Head of caudate nucleus (tissue), 42 donors: ENCODE measurements around the gene KXD1.
"Not testable (repeated sequence)": the region's sequence is repeated elsewhere in the genome, so short reads cannot be mapped to it uniquely, and the experiment has no call there.

Experiments used
- DNase-seq, 42 donors: peaks; one replicate each; pipeline versions ENCODE4 v3.0.0 to v3.0.0-alpha.2; 2020 to 2021; ENCODE audit warnings: mixed read lengths in 7 of 42
- intact Hi-C: fragments of 100-400 bp; cut with DNase I; formaldehyde crosslinking; loops from one replicate; pipeline ENCODE4 v1.15.0; 2022

Gene KXD1

DNA sequence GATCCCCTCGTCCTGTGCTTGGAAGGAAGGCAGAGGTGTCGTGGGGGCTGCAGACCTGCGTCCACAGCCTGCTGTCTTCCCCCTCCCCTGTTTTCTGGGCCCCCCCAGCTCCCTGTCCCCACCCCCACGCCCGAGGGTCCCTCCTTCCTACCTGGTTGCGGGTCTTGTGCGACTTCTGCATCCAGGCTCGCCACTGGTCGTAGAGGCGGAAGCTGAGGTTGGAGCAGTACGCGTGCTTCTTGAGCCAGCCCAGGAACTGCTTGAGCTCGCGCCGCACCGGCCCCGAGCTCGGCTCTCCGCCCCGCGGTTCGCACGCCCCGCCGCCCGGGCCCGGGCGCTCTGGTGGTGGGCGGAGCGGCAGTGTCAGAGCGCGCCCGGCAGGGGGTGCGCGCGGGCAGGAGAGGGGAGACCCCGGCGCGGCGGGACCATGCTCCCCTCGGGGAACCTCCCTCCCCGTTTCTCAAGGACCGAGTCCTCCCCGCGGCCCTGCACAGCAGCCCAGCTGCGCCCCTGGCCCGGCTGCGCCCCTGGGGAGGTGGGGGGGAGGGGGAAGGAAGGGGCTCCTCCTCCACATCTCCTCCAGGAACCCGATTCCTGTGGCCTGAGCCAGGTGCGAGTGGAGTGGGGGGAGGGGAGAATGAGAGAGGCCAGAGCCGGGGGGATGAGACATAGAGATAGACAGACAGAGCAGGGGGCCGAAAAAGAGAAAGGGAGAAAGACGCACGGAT lies 36.6 kb downstream of the KXD1 start:
- intact Hi-C loops = no loop called here
- peak in 39 of 42 donors; percentile 42 to 82 (median 67) for DNase-seq

DNA sequence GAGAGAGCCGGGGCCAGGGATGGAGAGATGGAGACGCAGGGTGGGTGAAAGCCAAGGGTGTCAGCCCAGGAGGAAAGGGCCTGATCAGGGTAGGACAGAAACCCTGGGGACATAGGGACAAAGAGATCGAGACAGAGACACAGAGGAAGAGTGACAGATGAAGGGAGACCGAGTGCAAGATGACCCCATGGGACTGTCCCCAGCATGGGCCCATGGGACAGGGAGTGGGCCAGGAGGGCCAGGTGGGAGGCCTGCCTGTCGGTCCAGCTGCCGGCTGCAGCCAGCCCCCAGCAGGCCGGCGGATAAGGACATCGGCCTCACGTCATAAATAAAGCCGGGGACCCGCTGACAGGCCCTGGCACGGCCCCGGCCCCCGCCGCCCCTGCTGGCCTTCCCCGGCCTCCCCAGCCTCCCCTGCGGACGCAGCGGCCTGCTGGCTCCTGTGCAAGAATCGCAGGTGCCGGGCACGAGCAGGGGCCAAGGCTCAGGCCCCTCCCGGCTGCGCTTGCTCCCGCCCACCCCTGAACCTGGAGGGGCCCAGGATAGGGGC lies 37.2 kb downstream of the KXD1 start:
- intact Hi-C loops = no loop called here
- no peak for DNase-seq

DNA sequence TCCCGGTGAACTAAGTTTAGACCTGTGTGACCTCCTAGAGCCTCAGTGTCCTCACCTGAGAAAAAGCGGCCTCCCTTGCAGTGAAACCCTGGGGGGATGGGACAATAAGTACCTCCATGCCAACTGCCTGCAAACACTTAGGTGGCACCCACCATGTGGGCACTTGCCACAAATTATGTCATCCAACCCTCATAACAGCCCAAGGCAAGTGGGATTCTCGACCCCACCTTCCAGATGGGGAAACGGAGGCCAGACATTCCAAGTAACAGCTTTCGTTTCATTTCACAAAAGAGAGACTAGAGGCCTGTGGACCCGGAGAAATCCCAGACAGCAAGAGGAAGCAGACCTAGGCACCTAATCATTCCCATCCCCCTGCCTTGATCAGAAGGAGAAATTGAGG lies 37.8 kb downstream of the KXD1 start:
- intact Hi-C loops = no loop called here

DNA sequence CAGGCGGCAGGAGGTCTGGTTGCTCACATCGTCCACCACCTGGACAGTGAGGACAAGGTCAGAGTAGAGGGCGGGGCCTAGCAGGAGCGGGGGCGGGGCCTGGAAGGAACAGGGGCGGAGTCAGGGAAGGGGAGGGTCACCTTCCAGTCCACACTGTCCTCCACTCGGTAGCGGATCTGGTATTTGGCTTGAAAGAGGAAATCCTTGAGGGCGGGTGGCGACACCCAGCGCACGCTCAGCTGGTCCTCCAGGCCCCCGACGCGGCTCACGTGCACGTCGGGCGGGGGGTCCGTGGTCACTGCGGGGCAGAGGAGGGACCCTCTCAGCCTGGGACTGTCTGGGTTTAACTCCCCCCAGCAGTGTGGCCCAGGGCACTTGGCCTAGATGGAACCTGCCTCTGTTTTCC lies 39.1 kb downstream of the KXD1 start:
- peak in 2 of 42 donors; percentile 29 to 50 for DNase-seq
- intact Hi-C loops = no loop called here

More for the DNA sequence above, 37.8 kb downstream of the KXD1 start:
- DNase-seq = no peak

DNA sequence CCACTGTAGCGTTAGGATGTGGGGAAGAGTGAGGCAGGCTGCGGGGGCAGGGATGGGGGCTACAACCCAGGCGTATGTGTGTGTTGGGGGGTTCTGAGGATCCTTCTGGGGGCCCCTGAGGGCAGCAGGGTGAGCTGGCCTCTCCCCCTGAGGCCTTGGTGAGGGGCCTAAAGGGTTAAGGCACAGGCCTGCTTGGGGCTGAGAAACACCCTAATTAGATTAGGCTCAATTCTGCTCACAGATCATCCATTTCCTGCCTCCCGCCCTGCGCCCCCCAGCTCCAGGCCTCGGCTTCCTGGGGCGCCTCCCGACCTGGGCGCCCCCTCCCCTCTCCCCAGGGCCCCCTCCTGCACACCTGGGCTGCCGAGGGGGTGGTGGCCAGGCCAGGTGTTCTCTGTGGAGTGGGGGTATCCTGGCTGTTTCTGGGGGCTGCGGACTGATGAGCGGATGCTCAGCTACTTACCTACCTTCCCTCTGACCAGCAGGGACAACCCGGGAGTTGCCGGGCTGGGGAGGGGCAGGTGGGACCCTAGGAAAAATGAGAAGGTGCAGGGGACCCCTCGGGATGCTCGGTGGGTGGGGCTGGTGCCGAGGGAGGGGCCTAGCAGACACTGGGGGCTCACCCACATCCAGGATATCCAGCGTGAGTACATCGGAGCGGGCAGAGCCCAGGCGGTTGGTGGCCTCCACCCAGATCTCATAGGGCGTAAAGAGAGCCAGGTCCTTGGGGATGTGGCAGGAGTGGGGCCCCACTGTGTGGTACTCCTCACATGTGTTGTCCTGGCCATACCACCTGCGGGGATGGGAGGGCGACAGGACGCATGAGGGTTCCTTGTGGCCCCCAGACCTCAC lies 40.4 kb downstream of the KXD1 start:
- intact Hi-C loops = no loop called here
- DNase-seq = no peak

DNA sequence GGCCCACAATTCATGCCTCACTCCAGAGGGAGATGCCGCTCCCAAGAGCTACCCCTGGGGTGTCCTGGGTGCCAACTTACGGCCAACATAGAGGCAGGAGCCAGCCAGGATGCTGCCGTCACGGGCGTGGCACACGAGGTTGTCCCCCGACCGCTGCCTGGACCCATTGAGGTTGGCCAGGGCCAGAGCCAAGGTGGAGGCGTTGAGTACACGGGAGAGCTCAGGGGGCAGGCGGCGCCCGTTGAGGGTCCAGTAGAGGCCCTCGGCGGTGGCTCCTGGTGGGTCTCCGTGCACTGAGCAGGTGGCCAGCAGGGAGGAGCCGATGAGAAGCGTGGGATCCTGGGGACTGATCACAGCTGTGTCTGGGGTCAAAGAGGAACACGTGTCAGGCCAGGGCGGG lies 41.8 kb downstream of the KXD1 start:
- DNase-seq = no peak
- intact Hi-C loops = no loop called here

DNA sequence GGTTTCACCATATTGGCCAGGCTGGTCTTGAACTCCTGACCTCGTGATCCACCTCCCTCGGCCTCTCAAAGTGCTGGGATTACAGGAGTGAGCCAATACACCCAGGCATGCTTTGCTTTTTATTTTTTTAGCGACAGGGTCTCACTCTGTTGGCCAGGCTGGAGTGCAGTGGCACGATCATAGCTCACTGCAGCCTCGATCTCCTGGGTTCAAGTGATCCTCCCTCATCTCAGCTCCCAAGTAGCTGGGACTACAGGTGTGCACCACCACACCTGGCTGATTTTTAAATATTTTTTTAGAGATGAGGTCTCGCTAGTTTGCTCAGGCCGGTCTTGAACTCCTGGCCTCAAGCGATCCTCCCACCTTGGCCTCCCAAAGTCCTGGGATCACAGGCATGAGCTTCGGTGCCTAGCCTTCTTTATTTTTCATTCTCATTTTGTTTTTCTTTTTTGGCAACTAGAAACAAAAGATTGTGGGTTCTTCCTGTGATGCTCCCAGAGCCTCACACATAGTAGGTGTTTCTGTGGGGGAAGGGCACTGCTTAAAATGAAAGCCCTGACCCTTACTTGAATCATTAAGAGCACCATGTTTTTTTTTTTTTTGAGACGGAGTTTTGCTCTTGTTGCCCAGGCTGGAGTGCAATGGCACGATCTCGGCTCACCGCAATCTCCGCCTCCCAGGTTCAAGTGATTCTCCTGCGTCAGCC lies 43.2 kb downstream of the KXD1 start:
- intact Hi-C loops, DNase-seq: not testable (repeated sequence)

DNA sequence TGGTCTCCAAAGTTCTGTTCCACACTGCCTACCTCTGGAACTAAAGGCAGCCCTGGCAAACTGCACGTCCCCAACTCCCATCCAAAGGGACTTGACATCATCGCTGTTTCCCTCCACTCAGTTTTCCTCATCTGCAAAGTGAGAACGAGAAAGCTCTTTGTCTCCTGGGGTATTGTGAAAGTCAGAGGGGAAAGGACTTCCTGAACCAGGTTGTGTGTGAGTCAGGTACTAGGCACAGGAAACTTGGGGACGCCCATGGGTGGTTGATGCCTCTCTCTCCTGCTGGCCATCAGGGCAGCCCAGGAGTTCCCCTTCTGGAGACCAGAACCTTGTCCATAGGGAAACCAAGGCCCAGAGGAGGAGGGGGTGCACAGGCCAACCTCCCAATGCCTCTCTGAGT lies 44.2 kb downstream of the KXD1 start:
- DNase-seq = no peak
- intact Hi-C loops = no loop called here

DNA sequence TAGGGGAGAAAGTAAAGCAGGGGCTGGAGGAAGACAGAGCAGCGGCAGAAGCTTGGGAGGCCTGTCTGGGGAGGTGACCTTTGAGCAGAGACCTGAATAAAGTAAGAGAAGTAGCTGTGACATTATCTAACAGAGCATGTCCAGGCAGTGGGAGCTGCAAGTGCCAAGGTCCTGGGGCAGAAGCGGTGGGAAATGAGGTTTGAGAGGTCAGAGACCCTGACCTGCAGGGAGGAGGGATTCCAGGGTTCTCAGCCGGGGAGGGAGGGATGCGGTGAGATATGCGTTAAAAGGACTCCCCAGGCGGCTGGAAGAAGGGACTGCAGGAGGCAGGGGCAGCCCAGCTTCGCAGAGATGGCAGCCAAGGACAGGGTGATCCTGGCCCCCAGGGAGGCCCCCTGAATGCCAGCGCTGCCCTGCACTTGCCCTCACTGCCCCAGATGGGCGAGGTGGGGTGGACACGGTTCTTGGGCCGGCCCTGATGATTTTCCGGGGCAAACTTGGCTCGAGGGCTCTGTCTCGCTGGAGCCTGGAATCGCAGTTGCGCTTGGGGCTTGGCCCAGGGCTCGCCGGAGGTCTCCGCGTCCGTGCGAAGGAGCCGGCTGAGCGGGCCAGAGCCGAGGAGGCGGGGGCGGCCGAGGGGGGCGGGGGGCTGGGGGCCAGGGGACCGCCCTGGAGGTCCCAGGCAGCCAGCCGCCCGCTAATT lies 45.7 kb downstream of the KXD1 start:
- intact Hi-C loops = no loop called here
- DNase-seq = no peak

DNA sequence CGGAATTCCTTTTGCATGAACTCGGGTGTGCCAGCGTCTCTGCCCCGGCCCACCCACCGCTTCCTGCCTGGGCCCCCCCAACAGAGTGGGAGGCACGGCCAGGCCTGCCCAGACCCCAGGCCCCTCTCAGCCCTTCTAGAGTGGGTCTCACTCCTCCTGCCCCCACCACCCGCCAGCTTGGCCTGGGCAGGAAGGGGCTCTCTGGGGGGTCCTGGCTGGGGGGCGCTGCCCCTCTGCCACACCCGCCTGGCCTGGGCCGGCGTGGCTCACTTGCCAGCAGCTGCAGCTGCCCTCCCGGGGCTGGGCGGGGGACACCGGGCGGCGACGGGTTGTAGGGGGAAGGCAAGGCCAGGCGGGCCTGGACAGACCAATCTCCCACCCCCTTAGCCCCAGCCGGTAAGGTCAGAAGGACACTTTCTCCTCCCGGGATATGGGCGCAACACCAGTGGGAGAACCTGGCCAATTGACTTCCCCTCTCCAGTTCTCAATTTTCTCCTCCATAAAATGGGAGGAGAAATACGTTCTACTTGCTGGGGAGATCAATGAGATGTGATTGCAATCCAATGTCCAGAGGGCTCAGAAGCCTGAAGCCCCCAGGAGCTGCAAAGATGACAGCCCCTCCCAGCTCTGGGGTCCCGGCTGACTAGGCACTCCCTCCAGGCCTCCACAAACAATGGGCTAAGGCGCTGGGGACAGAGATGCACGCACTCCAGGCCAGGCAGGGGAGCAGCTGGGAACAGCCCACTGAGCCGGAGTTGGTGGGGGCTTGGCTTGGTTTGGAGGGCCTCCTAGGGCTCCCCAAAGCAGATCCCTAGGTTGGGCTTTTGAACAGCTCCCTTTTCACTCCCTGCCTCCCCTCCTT lies 46.5 kb downstream of the KXD1 start:
- DNase-seq = no peak
- intact Hi-C loops = no loop called here

DNA sequence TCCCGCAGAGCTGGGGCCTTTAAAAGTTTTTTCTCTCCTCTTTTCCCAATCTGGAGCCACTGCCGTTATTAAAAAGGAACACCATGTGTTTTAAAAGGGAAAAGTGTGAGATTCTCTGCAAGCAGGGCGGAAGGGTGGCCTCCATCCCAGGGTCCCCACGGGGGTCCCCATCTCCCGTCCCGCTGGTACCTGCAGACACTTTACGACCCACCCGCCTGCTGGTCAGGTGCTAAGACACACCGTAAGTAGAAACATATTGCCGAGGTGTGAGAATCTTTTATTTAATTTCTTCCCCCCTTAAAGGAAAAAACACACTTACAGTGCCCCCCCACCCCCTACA lies 47.1 kb downstream of the KXD1 start:
- no peak for DNase-seq
- intact Hi-C loops = loop anchor here (5.0 kb wide), 1 partner anchor 68 kb away; no protein-coding TSS in a partner anchor

DNA sequence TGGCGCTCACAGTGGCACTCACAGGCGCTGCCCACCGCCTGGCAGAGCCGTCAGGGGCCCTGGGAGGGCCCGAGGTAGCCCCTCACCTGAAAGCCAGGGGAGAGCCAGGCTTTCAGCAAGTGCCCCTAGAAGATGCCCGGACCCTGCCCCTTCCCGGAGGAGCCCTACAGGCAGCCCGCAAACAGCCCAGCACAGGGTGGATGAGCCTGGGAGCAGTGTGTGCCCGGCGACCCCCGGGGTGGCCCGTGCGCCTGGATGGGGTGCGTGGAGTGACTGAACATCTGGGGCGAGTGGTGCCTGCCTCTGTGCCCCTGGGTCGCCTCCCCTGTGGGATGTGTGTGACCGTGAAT lies 47.5 kb downstream of the KXD1 start:
- intact Hi-C loops = loop anchor here (5.0 kb wide), 1 partner anchor 67 kb away; no protein-coding TSS in a partner anchor

DNA sequence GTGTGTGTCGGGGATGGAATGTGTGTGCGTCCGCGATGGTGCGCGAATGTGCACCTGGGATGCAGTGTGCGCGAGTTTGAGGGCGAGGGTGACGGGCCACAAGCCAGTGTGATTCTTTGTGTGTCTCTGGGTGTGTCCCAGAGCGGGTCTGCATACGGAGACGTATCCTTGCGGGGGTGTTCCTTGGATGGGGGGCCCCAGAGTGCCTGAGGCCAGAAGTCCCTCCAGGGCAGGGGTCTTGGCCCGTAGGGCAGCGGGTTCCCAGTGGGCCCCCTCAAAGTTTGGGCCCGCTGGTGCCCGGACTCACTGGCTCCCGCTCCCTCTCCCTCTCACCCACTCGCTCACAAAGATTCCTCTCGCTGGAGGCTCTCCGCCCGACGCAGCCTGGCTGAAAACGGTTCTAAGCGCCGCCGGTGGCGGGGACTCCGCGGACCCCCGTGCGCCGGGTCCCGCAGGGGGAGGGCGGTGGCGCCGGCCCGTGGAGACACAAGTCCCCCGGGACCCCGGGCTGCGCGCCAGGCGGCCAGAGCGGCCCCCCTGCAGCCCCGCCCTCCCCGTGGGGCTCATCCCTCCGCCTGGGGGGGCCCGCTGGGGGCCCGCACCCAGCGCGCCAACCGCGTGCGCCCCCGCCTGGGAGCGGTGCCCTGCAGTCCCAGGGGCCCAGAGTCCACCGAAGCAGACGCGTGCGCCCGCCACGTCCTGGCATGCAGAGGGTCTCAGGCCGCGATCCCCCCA lies 48.0 kb downstream of the KXD1 start:
- intact Hi-C loops = loop anchor here (5.0 kb wide), 1 partner anchor 67 kb away; no protein-coding TSS in a partner anchor
- no peak for DNase-seq

More for the DNA sequence above, 47.5 kb downstream of the KXD1 start:
- no peak for DNase-seq

DNA sequence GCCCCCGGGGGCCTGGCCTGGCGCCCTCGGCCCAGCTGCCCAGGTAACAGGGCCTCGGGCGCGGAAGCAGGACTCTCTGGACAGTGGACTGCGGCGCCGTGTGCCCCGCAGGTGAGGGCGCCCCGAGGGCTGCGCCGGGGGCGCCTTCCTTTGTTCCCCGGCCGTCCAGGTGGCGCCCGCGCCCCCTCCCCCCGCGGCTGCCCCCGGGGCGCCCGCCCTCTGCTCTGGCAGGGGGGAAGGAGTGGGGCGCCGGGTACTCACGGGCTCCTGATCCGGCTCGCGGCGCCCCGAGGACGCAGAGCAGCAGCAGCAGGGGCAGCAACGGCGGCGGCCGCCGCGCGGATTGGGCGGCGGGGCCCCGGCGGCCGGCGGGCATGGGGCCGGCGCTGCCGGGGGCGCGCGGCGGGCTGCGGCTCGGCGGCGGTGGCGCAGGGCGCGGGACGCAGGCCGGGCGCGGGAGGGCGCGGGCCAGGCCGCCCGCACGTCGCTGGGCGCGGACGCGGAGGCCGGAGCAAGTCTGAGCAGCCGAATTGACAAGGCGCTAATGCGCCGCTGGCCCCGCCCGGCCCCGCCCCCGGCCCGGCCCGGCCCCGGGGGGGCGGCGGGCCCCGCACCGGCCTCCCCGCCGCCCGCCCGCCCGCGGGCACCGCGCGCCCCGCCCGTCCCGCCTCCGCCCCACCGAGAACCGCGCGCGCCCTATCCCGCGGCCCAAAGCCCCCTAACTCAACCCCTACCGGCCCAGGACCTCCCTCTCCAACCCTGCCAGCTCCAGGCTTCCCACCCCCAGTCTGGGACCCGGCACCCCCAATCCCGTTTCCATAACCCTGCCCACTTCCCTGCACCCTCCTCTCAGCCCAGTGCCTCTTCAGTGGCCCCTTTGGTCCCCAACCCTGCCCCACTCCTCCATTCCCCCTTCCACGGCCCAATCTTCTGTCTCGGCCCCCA lies 48.9 kb downstream of the KXD1 start, which contains the start of gene CRLF1:
TSS of gene CRLF1 (minus strand) at position 519 of the 945 bp plus-strand sequence. CDS start at position 376, 143 bp downstream.
- DNase-seq = no peak
- intact Hi-C loops = loop anchor here (5.0 kb wide), 1 partner anchor 66 kb away; no protein-coding TSS in a partner anchor

DNA sequence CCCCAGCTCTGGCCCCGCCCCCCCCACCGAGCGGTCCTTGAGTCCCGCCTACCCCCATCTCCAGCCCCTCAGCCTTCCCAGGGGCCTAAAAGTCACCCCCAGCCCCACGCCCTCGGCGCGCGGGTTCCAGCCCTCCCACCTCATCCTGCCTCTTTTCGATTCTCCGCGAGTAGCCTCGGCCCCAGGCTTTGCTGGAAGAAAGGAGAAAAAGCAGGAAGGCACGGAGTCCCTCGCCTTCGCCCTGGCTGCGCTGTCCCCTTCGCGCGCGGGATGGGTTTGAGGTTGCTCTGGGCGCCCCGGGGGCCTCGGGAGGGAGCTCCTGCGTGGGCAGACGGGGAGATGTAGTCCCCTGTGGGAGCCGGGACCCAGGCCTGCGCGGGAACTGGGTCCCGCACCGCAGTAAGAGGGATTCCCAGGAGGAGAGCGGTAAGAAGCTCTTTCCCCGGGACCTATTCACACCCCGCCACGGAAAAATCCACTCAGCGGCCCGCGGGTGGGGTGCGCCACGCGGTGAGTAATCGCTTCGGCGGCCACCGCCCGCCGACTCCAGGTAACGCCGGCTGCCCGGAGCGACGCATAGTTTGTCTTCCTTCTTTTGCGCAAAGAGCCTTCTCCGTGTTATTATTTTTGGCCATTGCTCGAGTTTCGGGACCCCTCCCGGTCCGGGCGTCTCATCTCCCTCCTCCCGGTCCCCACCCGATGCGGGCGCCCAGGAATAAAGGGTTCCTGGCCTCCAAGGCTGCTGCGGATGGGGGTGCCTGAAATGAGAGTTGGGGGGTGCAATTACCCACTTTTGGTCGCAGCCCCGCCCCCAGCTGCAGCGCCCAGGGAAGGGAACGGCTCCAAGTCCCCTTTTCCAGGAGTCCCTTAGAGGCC lies 49.8 kb downstream of the KXD1 start:
- intact Hi-C loops = loop anchor here (5.0 kb wide), 1 partner anchor 65 kb away; no protein-coding TSS in a partner anchor
- peak in 10 of 42 donors; percentile 23 to 72 (median 52) for DNase-seq
